MM.1S (cell line): ENCODE measurements around the gene TYW5.
A peak's percentile ranks its signal among the peaks of the same experiment; 100 is the strongest.

Source experiments
- DNase-seq: peaks from one replicate; pipeline ENCODE4 v3.0.0-alpha.2; 2015
- H2AFZ ChIP-seq: fragments of 300-600 bp; sonication (generic); 2 replicates; pipeline ENCODE4 v1.6.0; 2016; ENCODE audit warnings: antibody characterized with exemption, low read length
- H3F3A ChIP-seq: fragments of 300-600 bp; sonication (generic); 2 replicates; pipeline ENCODE4 v1.6.1; 2016; ENCODE audit warnings: mild to moderate bottlenecking, antibody characterized with exemption, low read length, moderate library complexity, mixed read lengths; ENCODE audit not compliant: insufficient read depth
- H3K27ac ChIP-seq: fragments of 300-600 bp; sonication (generic); 2 replicates; pipeline ENCODE4 v1.5.1; 2016; ENCODE audit warnings: mild to moderate bottlenecking, low read length
- H3K27me3 ChIP-seq: fragments of 300-600 bp; sonication (generic); replicated peaks from 2 replicates; pipeline ENCODE4 v1.6.0; 2016; ENCODE audit warnings: low read length; ENCODE audit not compliant: insufficient read depth
- H3K36me3 ChIP-seq: fragments of 300-600 bp; sonication (generic); replicated peaks from 2 replicates; pipeline ENCODE4 v1.6.1; 2016; ENCODE audit warnings: mild to moderate bottlenecking, low read length, mixed read lengths; ENCODE audit not compliant: insufficient read depth
- H3K4me1 ChIP-seq: fragments of 300-600 bp; sonication (generic); 2 replicates; pipeline ENCODE4 v1.6.1; 2016; ENCODE audit warnings: low read length, mixed read lengths
- H3K4me2 ChIP-seq: fragments of 300-600 bp; sonication (generic); 2 replicates; pipeline ENCODE4 v1.6.0; 2016; ENCODE audit warnings: low read depth, low read length
- H3K4me3 ChIP-seq: fragments of 300-600 bp; sonication (generic); 2 replicates; pipeline ENCODE4 v1.5.1; 2016; ENCODE audit warnings: low read length, mixed read lengths
- H3K79me2 ChIP-seq: fragments of 300-600 bp; sonication (generic); 2 replicates; pipeline ENCODE4 v1.6.1; 2016; ENCODE audit warnings: mixed run types, low read length, mixed read lengths
- H3K9ac ChIP-seq: fragments of 300-600 bp; sonication (generic); 2 replicates; pipeline ENCODE4 v1.6.1; 2016; ENCODE audit warnings: low read length, mixed read lengths
- H3K9me2 ChIP-seq: fragments of 300-600 bp; sonication (generic); replicated peaks from 2 replicates; pipeline ENCODE4 v1.6.1; 2016; ENCODE audit warnings: mild to moderate bottlenecking, low read length, mixed read lengths; ENCODE audit not compliant: insufficient read depth
- H3K9me3 ChIP-seq: fragments of 300-600 bp; sonication (generic); replicated peaks from 2 replicates; pipeline ENCODE4 v1.6.1; 2016; ENCODE audit warnings: mild to moderate bottlenecking, low read length, mixed read lengths; ENCODE audit not compliant: insufficient read depth
- H4K20me1 ChIP-seq: fragments of 300-600 bp; sonication (generic); 2 replicates; pipeline ENCODE4 v1.6.1; 2016; ENCODE audit warnings: mild to moderate bottlenecking, low read length, moderate library complexity, mixed read lengths; ENCODE audit not compliant: insufficient read depth
- CTCF ChIP-seq: fragments of 300-600 bp; sonication (generic); IDR thresholded peaks from 2 replicates; pipeline ENCODE4 v1.5.1; 2016; ENCODE audit warnings: antibody characterized with exemption, low read length, mixed read lengths
- EZH2 ChIP-seq: fragments of 300-600 bp; sonication (generic); optimal IDR thresholded peaks from 2 replicates; pipeline ENCODE3; 2017; ENCODE audit warnings: low read depth, mild to moderate bottlenecking, antibody characterized with exemption, low read length, mixed read lengths
- EZH2phosphoT487 ChIP-seq: fragments of 300-600 bp; sonication (generic); IDR thresholded peaks from 2 replicates; pipeline ENCODE4 v1.6.1; 2018; ENCODE audit warnings: antibody characterized with exemption, low read length

The TYW5 gene

GRCh38 chr2:199940373-199940772 lies 14.9 kb downstream of the TYW5 start:
- H2AFZ ChIP-seq: no peak overlapping the region

GRCh38 chr2:199936554-199936953 lies 18.7 kb downstream of the TYW5 start:
- peaks cover 7% of the 10 kb centered on the region; the same call in 1 of the 2 replicates for H3K36me3 ChIP-seq

More at GRCh38 chr2:199940373-199940772, 14.9 kb downstream of the TYW5 start:
- Histone ChIP-seq H4K20me1 (no peaks in the 10 kb centered on the region), H3K9me2 (no peaks in the 10 kb centered on the region), H3K27ac (no peak overlapping the region), H3K9me3 (no peaks in the 10 kb centered on the region), H3K36me3 (peaks cover 7% of the 10 kb centered on the region; the same call in 1 of the 2 replicates), H3K9ac (no peak overlapping the region), H3K4me2 (no peak overlapping the region), H3K4me3 (no peak overlapping the region), H3F3A (no peaks in the 10 kb centered on the region), H3K4me1 (no peaks in the 10 kb centered on the region), H3K79me2 (0 out of 2 replicates have a peak, but pooled peaks cover 5% of the 10 kb centered on the region), H3K27me3 (no peaks in the 10 kb centered on the region)
- TF ChIP-seq EZH2: no peak
- TF ChIP-seq EZH2phosphoT487: no peak
- TF ChIP-seq CTCF: peak; percentile 29
- peak; percentile 36 for DNase-seq

GRCh38 chr2:199933466-199933865 lies 21.8 kb downstream of the TYW5 start:
- no peaks in the 10 kb centered on the region for H3K4me1 ChIP-seq
- H3K36me3 ChIP-seq: peaks cover 6% of the 10 kb centered on the region; the same call in 1 of the 2 replicates
- H3K9me2 ChIP-seq: no peaks in the 10 kb centered on the region
- 0 out of 2 replicates have a peak, but pooled peaks cover 4% of the 10 kb centered on the region for H3K79me2 ChIP-seq
- no peak overlapping the region for H3K27ac ChIP-seq
- no peak overlapping the region for H3K4me3 ChIP-seq
- DNase-seq: no peak
- H2AFZ ChIP-seq: no peak overlapping the region
- H3K9ac ChIP-seq: no peak overlapping the region
- H4K20me1 ChIP-seq: no peaks in the 10 kb centered on the region; the same call in 1 of the 2 replicates
- no peak overlapping the region for H3K4me2 ChIP-seq
- H3F3A ChIP-seq: no peaks in the 10 kb centered on the region; the same call in 1 of the 2 replicates
- H3K27me3 ChIP-seq: no peaks in the 10 kb centered on the region
- H3K9me3 ChIP-seq: no peaks in the 10 kb centered on the region
- TF ChIP-seq CTCF (no peak), EZH2phosphoT487 (no peak), EZH2 (no peak)

More at GRCh38 chr2:199936554-199936953, 18.7 kb downstream of the TYW5 start:
- Histone ChIP-seq H3K9me3 (no peaks in the 10 kb centered on the region), H2AFZ (no peak overlapping the region), H4K20me1 (no peaks in the 10 kb centered on the region), H3K79me2 (0 out of 2 replicates have a peak, but pooled peaks cover 6% of the 10 kb centered on the region), H3K9ac (no peak overlapping the region), H3F3A (no peaks in the 10 kb centered on the region; the same call in 1 of the 2 replicates), H3K27ac (no peak overlapping the region), H3K27me3 (no peaks in the 10 kb centered on the region), H3K4me1 (no peaks in the 10 kb centered on the region), H3K4me3 (no peak overlapping the region), H3K4me2 (no peak overlapping the region), H3K9me2 (no peaks in the 10 kb centered on the region)
- DNase-seq: no peak
- TF ChIP-seq EZH2phosphoT487: no peak
- no peak for TF ChIP-seq CTCF
- no peak for TF ChIP-seq EZH2
